SK-N-SH treated with all-trans-retinoic acid at 6 μM for 48 hours (cell line): ENCODE measurements around the gene CLN6.

Experiments
- ATAC-seq: fragments of 200-7000 bp; cut with Tn5 transposase; 3 replicates; pipeline ENCODE4 v1.9.1; 2020; ENCODE audit warnings: mild to moderate bottlenecking, moderate library complexity
- ARNTL ChIP-seq: fragments of 450-650 bp; formaldehyde crosslinking; IDR thresholded peaks from 2 replicates; pipeline ENCODE4 v1.5.0; 2020; ENCODE audit warnings: low read depth, mild to moderate bottlenecking, moderate library complexity, borderline replicate concordance
- BACH2 ChIP-seq: fragments of 250-450 bp; sonication (Bioruptor Pico); IDR thresholded peaks from 2 replicates; pipeline ENCODE4 v1.9.0; 2021; ENCODE audit warnings: mild to moderate bottlenecking, borderline replicate concordance
- CSRNP3 ChIP-seq: fragments of 250-450 bp; sonication (Bioruptor Pico); IDR thresholded peaks from 2 replicates; pipeline ENCODE4 v1.5.1; 2021; ENCODE audit warnings: mild to moderate bottlenecking, moderate library complexity
- GLIS3 ChIP-seq: fragments of 250-450 bp; sonication (Bioruptor Pico); IDR thresholded peaks from 2 replicates; pipeline ENCODE4 v1.5.0; 2020; ENCODE audit warnings: mild to moderate bottlenecking, moderate library complexity
- OSR1 ChIP-seq: fragments of 250-450 bp; sonication (Bioruptor Pico); IDR thresholded peaks from 2 replicates; pipeline ENCODE4 v1.8.0; 2022; ENCODE audit warnings: moderate library complexity, mild to moderate bottlenecking, inconsistent platforms
- PPARA ChIP-seq: fragments of 250-450 bp; sonication (Bioruptor Pico); IDR thresholded peaks from 2 replicates; pipeline ENCODE4 v1.5.0; 2020; ENCODE audit warnings: mild to moderate bottlenecking, borderline replicate concordance
- RARB ChIP-seq: fragments of 250-450 bp; sonication (Bioruptor Pico); IDR thresholded peaks from 2 replicates; pipeline ENCODE4 v1.8.0; 2021; ENCODE audit warnings: mild to moderate bottlenecking, moderate library complexity
- SNAI2 ChIP-seq: fragments of 250-450 bp; sonication (Bioruptor Pico); IDR thresholded peaks from 2 replicates; pipeline ENCODE4 v1.5.0; 2020; ENCODE audit warnings: mild to moderate bottlenecking, moderate library complexity
- TCF4 ChIP-seq: fragments of 250-450 bp; sonication (Bioruptor Pico); IDR thresholded peaks from 2 replicates; pipeline ENCODE4 v1.8.0; 2021; ENCODE audit warnings: mild to moderate bottlenecking, moderate library complexity, borderline replicate concordance
- TOX ChIP-seq: fragments of 250-450 bp; sonication (Bioruptor Pico); IDR thresholded peaks from 2 replicates; pipeline ENCODE4 v1.8.0; 2021; ENCODE audit warnings: mild to moderate bottlenecking, moderate library complexity, borderline replicate concordance
- ZC3H10 ChIP-seq: fragments of 250-450 bp; sonication (Bioruptor Pico); IDR thresholded peaks from 2 replicates; pipeline ENCODE4 v1.5.1; 2021; ENCODE audit warnings: mild to moderate bottlenecking, moderate library complexity
- ZFP3 ChIP-seq: fragments of 250-450 bp; sonication (Bioruptor Pico); IDR thresholded peaks from 2 replicates; pipeline ENCODE4 v1.5.0; 2020; ENCODE audit warnings: mild to moderate bottlenecking, moderate library complexity
- ZFP30 ChIP-seq: fragments of 450-650 bp; formaldehyde crosslinking; IDR thresholded peaks from 2 replicates; pipeline ENCODE4 v1.5.0; 2022; ENCODE audit warnings: mild to moderate bottlenecking, moderate library complexity
- ZNF565 ChIP-seq: fragments of 450-650 bp; formaldehyde crosslinking; conservative IDR thresholded peaks from 2 replicates; pipeline ENCODE4 v1.5.0; 2020; ENCODE audit warnings: low read depth, mild to moderate bottlenecking, moderate library complexity
- ZNF70 ChIP-seq: fragments of 450-650 bp; formaldehyde crosslinking; IDR thresholded peaks from 2 replicates; pipeline ENCODE4 v1.5.0; 2020; ENCODE audit warnings: mild to moderate bottlenecking, moderate library complexity
- ZNF8 ChIP-seq: fragments of 450-650 bp; formaldehyde crosslinking; IDR thresholded peaks from 2 replicates; pipeline ENCODE4 v1.5.0; 2020; ENCODE audit warnings: mild to moderate bottlenecking, moderate library complexity
- TF ChIP-seq, protein P1 (sequence below): fragments of 250-450 bp; sonication (Bioruptor Pico); IDR thresholded peaks from 2 replicates; pipeline ENCODE4 v1.8.0; 2021; ENCODE audit warnings: low read depth, mild to moderate bottlenecking, moderate library complexity, borderline replicate concordance
- TF ChIP-seq, protein P2 (sequence below): fragments of 250-450 bp; sonication (Bioruptor Pico); IDR thresholded peaks from 2 replicates; pipeline ENCODE4 v1.8.0; 2020; ENCODE audit warnings: mild to moderate bottlenecking, moderate library complexity, borderline replicate concordance
- TF ChIP-seq, protein P3 (sequence below): fragments of 250-450 bp; sonication (Bioruptor Pico); IDR thresholded peaks from 2 replicates; pipeline ENCODE4 v1.5.0; 2020; ENCODE audit warnings: mild to moderate bottlenecking, moderate library complexity
- TF ChIP-seq, protein P4 (sequence below): fragments of 250-450 bp; sonication (Bioruptor Pico); IDR thresholded peaks from 2 replicates; pipeline ENCODE4 v1.5.1; 2020; ENCODE audit warnings: low read depth, mild to moderate bottlenecking, moderate library complexity

CLN6 gene

DNA sequence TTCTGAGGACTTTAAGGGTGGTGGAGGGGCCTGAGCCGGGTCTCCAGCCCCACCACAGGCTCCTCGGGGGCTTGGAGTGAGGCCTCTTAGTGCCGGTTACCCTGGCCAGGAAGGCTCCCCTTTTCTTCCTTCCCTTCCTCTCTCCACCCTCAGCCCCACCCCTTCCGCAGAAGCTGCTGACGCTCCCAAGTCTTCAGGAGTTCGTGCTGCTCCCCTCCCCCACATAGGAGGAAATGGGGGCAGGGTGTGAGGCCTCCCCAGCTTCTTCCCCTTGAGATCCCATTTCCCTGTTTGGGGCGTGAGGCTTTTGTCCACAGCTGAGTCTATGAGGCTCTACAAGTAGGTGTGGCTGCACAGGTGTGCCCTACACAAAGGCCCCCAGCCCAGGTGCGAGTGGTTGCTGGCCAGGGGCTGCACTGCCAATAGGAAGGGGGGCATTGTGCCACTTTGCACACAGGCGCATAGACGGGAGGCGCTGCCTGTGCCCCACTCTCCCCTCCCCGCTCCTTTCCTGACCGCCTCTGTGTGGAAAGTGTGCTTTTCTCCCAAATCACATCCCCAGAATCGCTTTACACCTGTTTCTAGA lies 23.5 kb downstream of the CLN6 start:
- ATAC-seq = no peak
- TF ChIP-seq, protein P1, sequence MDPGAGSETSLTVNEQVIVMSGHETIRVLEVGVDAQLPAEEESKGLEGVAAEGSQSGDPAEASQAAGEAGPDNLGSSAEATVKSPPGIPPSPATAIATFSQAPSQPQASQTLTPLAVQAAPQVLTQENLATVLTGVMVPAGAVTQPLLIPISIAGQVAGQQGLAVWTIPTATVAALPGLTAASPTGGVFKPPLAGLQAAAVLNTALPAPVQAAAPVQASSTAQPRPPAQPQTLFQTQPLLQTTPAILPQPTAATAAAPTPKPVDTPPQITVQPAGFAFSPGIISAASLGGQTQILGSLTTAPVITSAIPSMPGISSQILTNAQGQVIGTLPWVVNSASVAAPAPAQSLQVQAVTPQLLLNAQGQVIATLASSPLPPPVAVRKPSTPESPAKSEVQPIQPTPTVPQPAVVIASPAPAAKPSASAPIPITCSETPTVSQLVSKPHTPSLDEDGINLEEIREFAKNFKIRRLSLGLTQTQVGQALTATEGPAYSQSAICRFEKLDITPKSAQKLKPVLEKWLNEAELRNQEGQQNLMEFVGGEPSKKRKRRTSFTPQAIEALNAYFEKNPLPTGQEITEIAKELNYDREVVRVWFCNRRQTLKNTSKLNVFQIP (CRISPR knock-in tag) = no peak
- no peak for TF ChIP-seq ZFP30 (CRISPR knock-in tag)
- TF ChIP-seq GLIS3 = no peak
- TF ChIP-seq ZNF565 (CRISPR knock-in tag) = no peak
- no peak for TF ChIP-seq TCF4 (CRISPR knock-in tag)
- TF ChIP-seq ZFP3 (CRISPR knock-in tag) = no peak
- no peak for TF ChIP-seq BACH2 (CRISPR knock-in tag)
- no peak for TF ChIP-seq ZNF8 (CRISPR knock-in tag)
- TF ChIP-seq, protein P2, sequence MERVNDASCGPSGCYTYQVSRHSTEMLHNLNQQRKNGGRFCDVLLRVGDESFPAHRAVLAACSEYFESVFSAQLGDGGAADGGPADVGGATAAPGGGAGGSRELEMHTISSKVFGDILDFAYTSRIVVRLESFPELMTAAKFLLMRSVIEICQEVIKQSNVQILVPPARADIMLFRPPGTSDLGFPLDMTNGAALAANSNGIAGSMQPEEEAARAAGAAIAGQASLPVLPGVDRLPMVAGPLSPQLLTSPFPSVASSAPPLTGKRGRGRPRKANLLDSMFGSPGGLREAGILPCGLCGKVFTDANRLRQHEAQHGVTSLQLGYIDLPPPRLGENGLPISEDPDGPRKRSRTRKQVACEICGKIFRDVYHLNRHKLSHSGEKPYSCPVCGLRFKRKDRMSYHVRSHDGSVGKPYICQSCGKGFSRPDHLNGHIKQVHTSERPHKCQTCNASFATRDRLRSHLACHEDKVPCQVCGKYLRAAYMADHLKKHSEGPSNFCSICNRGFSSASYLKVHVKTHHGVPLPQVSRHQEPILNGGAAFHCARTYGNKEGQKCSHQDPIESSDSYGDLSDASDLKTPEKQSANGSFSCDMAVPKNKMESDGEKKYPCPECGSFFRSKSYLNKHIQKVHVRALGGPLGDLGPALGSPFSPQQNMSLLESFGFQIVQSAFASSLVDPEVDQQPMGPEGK (CRISPR knock-in tag) = no peak
- TF ChIP-seq, protein P3, sequence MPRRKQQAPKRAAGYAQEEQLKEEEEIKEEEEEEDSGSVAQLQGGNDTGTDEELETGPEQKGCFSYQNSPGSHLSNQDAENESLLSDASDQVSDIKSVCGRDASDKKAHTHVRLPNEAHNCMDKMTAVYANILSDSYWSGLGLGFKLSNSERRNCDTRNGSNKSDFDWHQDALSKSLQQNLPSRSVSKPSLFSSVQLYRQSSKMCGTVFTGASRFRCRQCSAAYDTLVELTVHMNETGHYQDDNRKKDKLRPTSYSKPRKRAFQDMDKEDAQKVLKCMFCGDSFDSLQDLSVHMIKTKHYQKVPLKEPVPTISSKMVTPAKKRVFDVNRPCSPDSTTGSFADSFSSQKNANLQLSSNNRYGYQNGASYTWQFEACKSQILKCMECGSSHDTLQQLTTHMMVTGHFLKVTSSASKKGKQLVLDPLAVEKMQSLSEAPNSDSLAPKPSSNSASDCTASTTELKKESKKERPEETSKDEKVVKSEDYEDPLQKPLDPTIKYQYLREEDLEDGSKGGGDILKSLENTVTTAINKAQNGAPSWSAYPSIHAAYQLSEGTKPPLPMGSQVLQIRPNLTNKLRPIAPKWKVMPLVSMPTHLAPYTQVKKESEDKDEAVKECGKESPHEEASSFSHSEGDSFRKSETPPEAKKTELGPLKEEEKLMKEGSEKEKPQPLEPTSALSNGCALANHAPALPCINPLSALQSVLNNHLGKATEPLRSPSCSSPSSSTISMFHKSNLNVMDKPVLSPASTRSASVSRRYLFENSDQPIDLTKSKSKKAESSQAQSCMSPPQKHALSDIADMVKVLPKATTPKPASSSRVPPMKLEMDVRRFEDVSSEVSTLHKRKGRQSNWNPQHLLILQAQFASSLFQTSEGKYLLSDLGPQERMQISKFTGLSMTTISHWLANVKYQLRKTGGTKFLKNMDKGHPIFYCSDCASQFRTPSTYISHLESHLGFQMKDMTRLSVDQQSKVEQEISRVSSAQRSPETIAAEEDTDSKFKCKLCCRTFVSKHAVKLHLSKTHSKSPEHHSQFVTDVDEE (CRISPR knock-in tag) = no peak
- no peak for TF ChIP-seq ZC3H10
- TF ChIP-seq RARB (CRISPR knock-in tag) = no peak
- no peak for TF ChIP-seq TOX (CRISPR knock-in tag)
- no peak for TF ChIP-seq OSR1
- no peak for TF ChIP-seq CSRNP3 (CRISPR knock-in tag)
- no peak for TF ChIP-seq ZNF70 (CRISPR knock-in tag)
- TF ChIP-seq SNAI2 (CRISPR knock-in tag) = no peak
- TF ChIP-seq, protein P4, sequence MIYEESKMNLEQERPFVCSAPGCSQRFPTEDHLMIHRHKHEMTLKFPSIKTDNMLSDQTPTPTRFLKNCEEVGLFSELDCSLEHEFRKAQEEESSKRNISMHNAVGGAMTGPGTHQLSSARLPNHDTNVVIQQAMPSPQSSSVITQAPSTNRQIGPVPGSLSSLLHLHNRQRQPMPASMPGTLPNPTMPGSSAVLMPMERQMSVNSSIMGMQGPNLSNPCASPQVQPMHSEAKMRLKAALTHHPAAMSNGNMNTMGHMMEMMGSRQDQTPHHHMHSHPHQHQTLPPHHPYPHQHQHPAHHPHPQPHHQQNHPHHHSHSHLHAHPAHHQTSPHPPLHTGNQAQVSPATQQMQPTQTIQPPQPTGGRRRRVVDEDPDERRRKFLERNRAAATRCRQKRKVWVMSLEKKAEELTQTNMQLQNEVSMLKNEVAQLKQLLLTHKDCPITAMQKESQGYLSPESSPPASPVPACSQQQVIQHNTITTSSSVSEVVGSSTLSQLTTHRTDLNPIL (CRISPR knock-in tag) = no peak
- no peak for TF ChIP-seq PPARA (CRISPR knock-in tag)
- TF ChIP-seq ARNTL (CRISPR knock-in tag) = no peak

GRCh38 chr15:68205558-68205944 lies 24.0 kb downstream of the CLN6 start:
- TF ChIP-seq PPARA (CRISPR knock-in tag) = no peak
- TF ChIP-seq ZFP3 (CRISPR knock-in tag) = no peak
- TF ChIP-seq, protein P2 (CRISPR knock-in tag) = no peak
- TF ChIP-seq ARNTL (CRISPR knock-in tag) = no peak
- TF ChIP-seq, all 23 proteins: peak for 0
- no peak for ATAC-seq
